ENCODE data around the gene EVI2B. TPM values are rescaled to one million over a fixed set of nuclear protein-coding genes. Genes with fewer than 3 reads are reported as not detected.

The EVI2B gene
- total RNA-seq, 2 experiments from 2014 or later = 99.1 to 102 TPM

DNA sequence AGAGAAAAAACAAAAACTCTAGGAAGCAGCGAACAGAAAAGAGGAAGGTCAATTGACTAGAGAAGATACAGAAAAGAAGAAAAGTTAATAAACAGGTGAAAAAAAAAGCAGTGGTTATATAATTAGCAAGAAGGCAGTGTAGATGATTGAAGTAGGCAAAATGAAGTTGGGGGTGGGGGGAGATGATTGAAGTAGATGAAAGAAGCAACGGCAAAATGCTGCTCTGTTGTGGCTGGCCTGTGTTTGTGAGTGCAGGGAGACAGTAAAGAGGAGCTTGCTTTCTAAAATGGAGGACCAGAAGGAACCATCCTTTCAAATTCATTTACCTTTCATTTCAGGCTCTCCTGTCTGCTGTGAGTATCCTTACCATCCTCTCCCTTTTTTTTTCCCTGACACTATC, 3.6 kb downstream of the EVI2B start:
- TF ChIP-seq CTCF (IDR thresholded peaks at IDR 0.05) = no peak
- Mint-ChIP-seq H3K4me1 (ENCODE audit: low read depth) (peaks cover 66% of the 10 kb centered on the region), H3K27me3 (no peaks in the 10 kb centered on the region), H3K36me3 (ENCODE audit: low read depth) (peaks cover 59% of the 10 kb centered on the region), H3K9me3 (peaks cover 5% of the 10 kb centered on the region), H3K4me3 (peak overlapping the region; percentile 92), H3K27ac (peak overlapping the region; percentile 97)
- no peaks in the 10 kb centered on the region for H3K9me3 ChIP-seq (ENCODE audit: control insufficient read depth in 1 of 2, insufficient read depth in 1 of 2, low read length in 2 of 2)
- H3K4me1 ChIP-seq (ENCODE audit: insufficient read depth, low read length) = peaks cover 17% of the 10 kb centered on the region
- ATAC-seq (ENCODE audit: poor library complexity) (peak; percentile 67), DNase-seq (peak; percentile 48 to 93 (median 61))
- peaks cover 22% of the 10 kb centered on the region for H3K36me3 ChIP-seq (ENCODE audit: insufficient read depth, low read length)
- intact Hi-C loops (cut with DNase I, micrococcal nuclease) = loop anchor here (1.0 to 10.0 kb wide), 4 partner anchors 11 to 485 kb away; partner anchors contain the start of genes CRLF3 (in 2 of the 2) and EVI2A (in 1 of the 2)
- ChIA-PET POLR2A (interaction anchor here (0.6 to 9.9 kb wide), 17 partner anchors 12 to 1695 kb away, joined by 3 to 157 read pairs (median 4); partner anchors contain the start of genes EVI2A and RNF135), CTCF (interaction anchor here (0.6 to 2.9 kb wide), 4 partner anchors 11 to 190 kb away, joined by 3 to 7 read pairs (median 4); partner anchors contain the start of gene EVI2A)
- H3K27me3 ChIP-seq (ENCODE audit: control insufficient read depth in 1 of 2, insufficient read depth in 2 of 2, low read length in 2 of 2) = no peaks in the 10 kb centered on the region
- H3K27ac ChIP-seq (ENCODE audit: low read depth in 1 of 2, low read length in 2 of 2) = peak overlapping the region; percentile 74 to 93
- peak overlapping the region; percentile 67 for H3K4me3 ChIP-seq (ENCODE audit: low read length)

DNA sequence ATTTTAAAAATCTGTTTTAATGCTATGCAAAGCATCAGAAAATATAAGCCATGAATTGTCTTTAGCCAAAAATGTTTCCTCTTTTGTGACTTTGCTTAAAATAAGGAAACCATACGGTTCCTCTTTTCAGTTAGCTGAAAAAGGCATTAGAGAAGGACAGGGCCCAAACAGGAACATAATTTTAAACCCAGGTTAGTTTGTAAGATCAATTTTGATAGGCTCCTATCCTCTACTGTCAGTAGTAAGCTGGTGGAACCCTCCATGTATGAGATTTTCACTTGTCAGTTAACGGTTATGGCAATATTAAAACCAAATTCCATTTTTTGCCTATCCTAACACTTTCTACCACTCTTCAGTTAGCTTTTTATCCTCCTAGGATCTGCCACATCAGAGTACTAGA, 4.3 kb downstream of the EVI2B start:
- intact Hi-C loops (cut with DNase I, micrococcal nuclease) = loop anchor here in 1 of 2 experiments (5.0 kb wide), 1 partner anchor 63 kb away; no protein-coding TSS in a partner anchor
- peak overlapping the region; percentile 67 for H3K4me3 ChIP-seq (ENCODE audit: low read length)
- Mint-ChIP-seq H3K4me1 (ENCODE audit: low read depth) (peaks cover 69% of the 10 kb centered on the region), H3K36me3 (ENCODE audit: low read depth) (peaks cover 66% of the 10 kb centered on the region), H3K27me3 (no peaks in the 10 kb centered on the region), H3K27ac (peak overlapping the region; percentile 97), H3K9me3 (peaks cover 7% of the 10 kb centered on the region), H3K4me3 (peak overlapping the region; percentile 92)
- H3K36me3 ChIP-seq (ENCODE audit: insufficient read depth, low read length) = peaks cover 29% of the 10 kb centered on the region
- peaks cover 20% of the 10 kb centered on the region for H3K4me1 ChIP-seq (ENCODE audit: insufficient read depth, low read length)
- H3K27ac ChIP-seq (ENCODE audit: low read depth in 1 of 2, low read length in 2 of 2) = peak overlapping the region; percentile 74 to 93
- no peaks in the 10 kb centered on the region for H3K9me3 ChIP-seq (ENCODE audit: control insufficient read depth in 1 of 2, insufficient read depth in 1 of 2, low read length in 2 of 2)
- TF ChIP-seq CTCF (IDR thresholded peaks at IDR 0.05) = no peak
- ATAC-seq (ENCODE audit: poor library complexity) (peak; percentile 15), DNase-seq (peak in 3 of 14 experiments; percentile 60 to 76 (median 68))
- CTCF ChIA-PET = interaction anchor here (1.7 to 2.9 kb wide), 2 partner anchors 9 to 43 kb away, joined by 7 read pairs; no protein-coding TSS in a partner anchor
- POLR2A ChIA-PET = interaction anchor here (0.6 to 9.9 kb wide), 8 partner anchors 13 to 339 kb away, joined by 3 to 157 read pairs (median 4); partner anchors contain the start of genes EVI2A and RNF135
- no peaks in the 10 kb centered on the region for H3K27me3 ChIP-seq (ENCODE audit: control insufficient read depth in 1 of 2, insufficient read depth in 2 of 2, low read length in 2 of 2)

DNA sequence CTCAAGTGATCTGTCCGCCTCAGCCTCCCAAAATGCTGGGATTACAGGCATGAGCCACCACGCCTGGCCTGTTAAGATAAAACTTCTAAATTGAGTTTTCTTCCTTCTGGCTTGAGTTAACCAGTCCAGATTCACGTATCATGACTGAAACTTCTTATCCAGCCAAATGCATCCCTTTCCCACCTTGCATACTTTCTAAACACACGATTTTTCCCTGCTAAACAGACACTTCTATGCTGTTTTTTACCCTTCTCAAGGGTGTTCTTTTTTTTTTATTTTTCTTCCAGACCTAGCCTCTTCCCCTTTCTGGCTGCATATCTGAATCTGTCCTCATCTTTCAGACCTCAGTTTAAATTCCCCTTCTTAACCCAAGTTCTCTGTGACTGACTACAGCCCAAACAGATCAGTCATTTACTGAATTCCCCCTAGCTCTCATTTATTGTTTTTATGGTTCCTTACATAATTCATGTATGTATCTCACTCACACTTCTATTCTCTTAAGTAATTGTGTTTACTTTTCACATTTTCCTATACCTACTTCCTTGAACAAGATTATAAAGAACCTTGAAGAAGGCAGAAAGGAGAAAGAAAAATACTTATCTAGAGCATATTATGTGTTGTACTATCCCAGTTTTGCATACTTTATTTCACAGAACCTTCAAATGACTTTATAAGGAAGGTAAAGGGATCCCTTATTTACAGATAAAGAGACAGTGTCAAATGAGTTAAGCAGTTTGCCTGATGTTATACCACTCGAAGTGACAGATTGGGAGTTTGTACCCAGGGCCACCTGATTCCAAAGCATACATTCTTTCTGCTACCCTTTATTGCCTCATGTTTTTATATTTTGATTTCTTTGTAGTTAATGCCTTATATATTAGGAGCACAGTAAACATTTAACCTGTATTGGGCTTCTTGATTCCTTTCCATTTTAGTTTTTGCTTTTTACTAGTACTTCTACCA, 5.2 kb downstream of the EVI2B start:
- peaks cover 66% of the 10 kb centered on the region for H3K36me3 Mint-ChIP-seq (ENCODE audit: low read depth)
- H3K4me3 Mint-ChIP-seq = peak overlapping the region; percentile 92
- peaks cover 66% of the 10 kb centered on the region for H3K4me1 Mint-ChIP-seq (ENCODE audit: low read depth)
- Histone ChIP-seq H3K27ac (ENCODE audit: low read depth in 1 of 2, low read length in 2 of 2) (peak overlapping the region; percentile 74 to 93), H3K36me3 (ENCODE audit: insufficient read depth, low read length) (peaks cover 38% of the 10 kb centered on the region), H3K27me3 (ENCODE audit: control insufficient read depth in 1 of 2, insufficient read depth in 2 of 2, low read length in 2 of 2) (no peaks in the 10 kb centered on the region), H3K4me1 (ENCODE audit: insufficient read depth, low read length) (peaks cover 20% of the 10 kb centered on the region), H3K4me3 (ENCODE audit: low read length) (peak overlapping the region; percentile 67), H3K9me3 (ENCODE audit: control insufficient read depth in 1 of 2, insufficient read depth in 1 of 2, low read length in 2 of 2) (no peaks in the 10 kb centered on the region)
- no peaks in the 10 kb centered on the region for H3K27me3 Mint-ChIP-seq
- DNase-seq = peak in 2 of 14 experiments; percentile 66 to 68
- intact Hi-C loops (cut with DNase I, micrococcal nuclease) = loop anchor here in 1 of 2 experiments (5.0 kb wide), 1 partner anchor 64 kb away; no protein-coding TSS in a partner anchor
- peak overlapping the region; percentile 97 for H3K27ac Mint-ChIP-seq
- ChIA-PET CTCF (interaction anchor here (1.7 kb wide), 1 partner anchor 10 kb away, joined by 7 read pairs; no protein-coding TSS in a partner anchor), POLR2A (interaction anchor here (0.7 to 9.9 kb wide), 4 partner anchors 14 to 338 kb away, joined by 3 to 157 read pairs (median 6); partner anchors contain the start of genes EVI2A and RNF135)
- ATAC-seq (ENCODE audit: poor library complexity) = no peak
- H3K9me3 Mint-ChIP-seq = peaks cover 9% of the 10 kb centered on the region
- no peak for TF ChIP-seq CTCF (IDR thresholded peaks at IDR 0.05)
